ENCODE measurements around the gene FAM117A.

- TF ChIP-seq EZH2phosphoT487 (IDR thresholded peaks at IDR 0.05; ENCODE audit: borderline replicate concordance, low read length) = no peak
- TF ChIP-seq CTCF (IDR thresholded peaks at IDR 0.05; ENCODE audit: low read depth, low read length, poor library complexity, severe bottlenecking) = peak; percentile 97
Measured at GRCh38 chr17:49707608-49708514, 56.1 kb downstream of the FAM117A start, which contains the start of gene SLC35B1.

Data from DOHH2 (cell line).